GM18858 (cell line): ENCODE measurements around the gene RPL27.

Experiments used
- ATAC-seq: cut with Tn5 transposase; IDR thresholded peaks from one replicate; pipeline ENCODE4 v1.9.1; 2021; ENCODE audit not compliant: unreplicated experiment

Gene RPL27

GRCh38 chr17:43051969-43052368 lies 53.8 kb downstream of the RPL27 start:
- ATAC-seq, result no peak
